K562 (cell line): ENCODE data around the gene OR2L13. TPM values are rescaled to one million over a fixed set of nuclear protein-coding genes. Genes with fewer than 3 reads are reported as not detected.

Experiments
- ATAC-seq: fragments of 200-7000 bp; cut with Tn5 transposase; 3 replicates; pipeline ENCODE4 v1.9.1; 2020; ENCODE audit warnings: moderate library complexity
- BruUV-seq: library from RNA; stranded (reverse); fragments of 400-500 nt; replicated peaks from 2 replicates; lab custom pipeline; 2021; lab: Mats Ljungman, UMichigan
- CTCF ChIA-PET: fragments of 300-600 bp; formaldehyde crosslinking; extraction: SDS; loops from one replicate; lab custom pipeline; 2021; ENCODE audit warnings: low intra/inter-chr PET ratio; lab: Yijun Ruan, JAX
- POLR2A ChIA-PET: fragments of 300-600, 350-650 bp; sonication (Branson Sonifier 250); formaldehyde crosslinking; extraction: SDS; loops from one replicate; lab custom pipeline; 2021; ENCODE audit warnings: antibody characterized with exemption, inconsistent platforms; lab: Yijun Ruan, JAX
- DNase-seq, 4 experiments: peaks; one replicate each; pipeline versions ENCODE4 v3.0.0 to v3.0.0-alpha.2; 2011 to 2018; ENCODE audit warnings: low spot score in 3 of 4, mixed read lengths in 3 of 4; ENCODE audit errors: extremely low read depth in 1 of 4
- FAIRE-seq: peaks from 2 replicates; lab custom pipeline; 2011; peaks lifted over from hg19 to GRCh38; lab: Jason Lieb, UNC
- H2AFZ ChIP-seq: 2 replicates; pipeline ENCODE4 v1.6.0; 2011; ENCODE audit warnings: low read depth, low read length, control low read depth, inconsistent platforms
- H3K27ac ChIP-seq: fragments of 200-600 bp; 3 replicates; pipeline ENCODE4 v1.8.0; 2011; ENCODE audit warnings: low read depth, mild to moderate bottlenecking, control low read depth, inconsistent platforms, low read length, moderate library complexity, mixed read lengths; ENCODE audit errors: extremely low read depth
- H3K27me3 ChIP-seq, 2 experiments: fragments of 300-600 bp in 1 of 2; 2 replicates in 1 of 2; 3 replicates in 1 of 2; pipeline versions ENCODE4 v1.6.0 to v1.8.0; 2011; ENCODE audit warnings: inconsistent platforms in 2 of 2, low read length in 2 of 2, mild to moderate bottlenecking in 1 of 2, mixed read lengths in 1 of 2, moderate library complexity in 1 of 2; ENCODE audit not compliant: control insufficient read depth in 2 of 2, insufficient read depth in 2 of 2
- H3K36me3 ChIP-seq: fragments of 300-600 bp; 3 replicates; pipeline ENCODE4 v1.8.0; 2011; ENCODE audit warnings: mild to moderate bottlenecking, low read length, inconsistent platforms; ENCODE audit not compliant: control insufficient read depth, insufficient read depth
- H3K4me1 ChIP-seq, 2 experiments: fragments of 200-600 bp in 1 of 2; replicated peaks in 1 of 2; 2 replicates in 1 of 2; 3 replicates in 1 of 2; pipeline versions ENCODE4 v1.5.1 to v1.8.0; 2011; ENCODE audit warnings: inconsistent platforms in 2 of 2, low read length in 2 of 2, mild to moderate bottlenecking in 1 of 2, mixed read lengths in 1 of 2, moderate library complexity in 1 of 2; ENCODE audit not compliant: control insufficient read depth in 2 of 2, insufficient read depth in 2 of 2
- H3K4me2 ChIP-seq: 2 replicates; pipeline ENCODE4 v1.6.1; 2011; ENCODE audit warnings: low read length, control low read depth, inconsistent platforms, mixed read lengths; ENCODE audit not compliant: insufficient read depth
- H3K4me3 ChIP-seq: fragments of 200-600 bp; sonication (generic), shearing (Covaris generic); 2 replicates; pipeline ENCODE4 v1.5.1; 2016; ENCODE audit warnings: control low read depth, inconsistent platforms
- H3K79me2 ChIP-seq: fragments of 200-600 bp; 3 replicates; pipeline ENCODE4 v1.8.0; 2011; ENCODE audit warnings: low read length, inconsistent platforms; ENCODE audit not compliant: control insufficient read depth, insufficient read depth
- H3K9ac ChIP-seq, 2 experiments: 2 replicates each; pipeline versions ENCODE4 v1.6.0 to v1.6.1; 2011; ENCODE audit warnings: low read depth in 2 of 2, low read length in 2 of 2, control low read depth in 1 of 2, inconsistent platforms in 1 of 2, mild to moderate bottlenecking in 1 of 2, mixed read lengths in 1 of 2; ENCODE audit not compliant: insufficient read depth in 1 of 2
- H3K9me1 ChIP-seq: one replicate; pipeline ENCODE4 v1.6.0; 2011; ENCODE audit warnings: inconsistent platforms, mild to moderate bottlenecking, low read length, moderate library complexity; ENCODE audit not compliant: control insufficient read depth, insufficient read depth
- H3K9me3 ChIP-seq: replicated peaks from 2 replicates; pipeline ENCODE4 v1.5.1; 2011; ENCODE audit warnings: low read depth, low read length, inconsistent platforms; ENCODE audit not compliant: control insufficient read depth, insufficient read depth
- H4K20me1 ChIP-seq: replicated peaks from 2 replicates; pipeline ENCODE4 v1.6.1; 2011; ENCODE audit warnings: low read length, inconsistent platforms, mixed read lengths; ENCODE audit not compliant: control insufficient read depth, insufficient read depth
- CSDE1 ChIP-seq, 2 experiments: fragments of 450-650 bp; IDR thresholded peaks; 2 replicates each; pipeline ENCODE4 v1.6.1; 2016; ENCODE audit warnings: mild to moderate bottlenecking in 1 of 2
- HNRNPH1 ChIP-seq: fragments of 200-400 bp; formaldehyde crosslinking; optimal IDR thresholded peaks from 2 replicates; pipeline ENCODE3; 2017; ENCODE audit warnings: low read depth, mild to moderate bottlenecking, low read length, moderate library complexity
- MXI1 ChIP-seq: IDR thresholded peaks from 2 replicates; pipeline ENCODE4 v1.6.1; 2011; ENCODE audit warnings: low read depth, mild to moderate bottlenecking, improper control_type of control experiment, low read length
- NFXL1 ChIP-seq: fragments of 450-650 bp; formaldehyde crosslinking; IDR thresholded peaks from 2 replicates; pipeline ENCODE4 v1.4.0; 2021; ENCODE audit warnings: mild to moderate bottlenecking
- NRF1 ChIP-seq, 2 experiments: fragments of 450-650 bp; IDR thresholded peaks in 1 of 2; conservative IDR thresholded peaks in 1 of 2; 2 replicates each; pipeline ENCODE4 v1.6.1; 2014; ENCODE audit warnings: mild to moderate bottlenecking in 2 of 2
- PHF21A ChIP-seq: fragments of 450-650 bp; IDR thresholded peaks from 2 replicates; pipeline ENCODE4 v1.6.1; 2017; ENCODE audit warnings: low read depth, borderline replicate concordance
- POU5F1 ChIP-seq: fragments of 150-350 bp; IDR thresholded peaks from 2 replicates; pipeline ENCODE4 v1.6.1; 2014; ENCODE audit warnings: borderline replicate concordance, low read length, low read depth, mild to moderate bottlenecking; ENCODE audit not compliant: partially characterized antibody
- SMC3 ChIP-seq: conservative IDR thresholded peaks from 2 replicates; pipeline ENCODE4 v1.6.1; 2011; ENCODE audit warnings: low read depth, low read length, improper control_type of control experiment; ENCODE audit not compliant: insufficient read depth
- TEAD2 ChIP-seq: fragments of 450-650 bp; IDR thresholded peaks from 2 replicates; pipeline ENCODE4 v1.6.1; 2016; ENCODE audit warnings: missing genetic modification characterization, control low read depth, missing compliant biosample characterization
- TRIM24 ChIP-seq, 2 experiments: fragments of 450-650 bp; IDR thresholded peaks; 2 replicates each; pipeline ENCODE4 v1.6.1; 2016
- XRCC3 ChIP-seq: fragments of 450-650 bp; IDR thresholded peaks from 2 replicates; pipeline ENCODE4 v1.6.1; 2017; ENCODE audit warnings: mild to moderate bottlenecking, moderate library complexity
- ZC3H8 ChIP-seq: fragments of 450-650 bp; IDR thresholded peaks from 2 replicates; pipeline ENCODE4 v1.6.1; 2017
- ZFP91 ChIP-seq: sonication (generic); formaldehyde crosslinking; IDR thresholded peaks from 2 replicates; pipeline ENCODE4 v1.8.0; 2022; ENCODE audit warnings: mild to moderate bottlenecking, missing genetic modification reagents
- ZFPM2 ChIP-seq: fragments of 250-450 bp; sonication (Bioruptor Pico); IDR thresholded peaks from 2 replicates; pipeline ENCODE4 v1.5.1; 2022; ENCODE audit warnings: mild to moderate bottlenecking
- ZNF165 ChIP-seq: fragments of 250-450 bp; sonication (Bioruptor Pico); IDR thresholded peaks from 2 replicates; pipeline ENCODE4 v1.4.0; 2020; ENCODE audit warnings: borderline replicate concordance
- ZNF75A ChIP-seq: fragments of 450-650 bp; formaldehyde crosslinking; IDR thresholded peaks from 2 replicates; pipeline ENCODE4 v1.4.0; 2020; ENCODE audit warnings: mild to moderate bottlenecking
- WGBS: fragments of 100-300 bp; shearing (Covaris generic); methylation state at CpG from one replicate; pipeline ENCODE4 v1.1.6; 2016; ENCODE audit warnings: low coverage, mixed read lengths; ENCODE audit not compliant: insufficient coverage; ENCODE audit errors: missing lambda C conversion rate; 5-methylcytosine and 5-hydroxymethylcytosine counted together
- in situ Hi-C: fragments of 300-500 bp; cut with MboI; formaldehyde crosslinking; loops from 4 replicates; pipeline ENCODE4 v1.15.0; 2018; ENCODE audit warnings: inconsistent platforms, mixed read lengths
- intact Hi-C: fragments of 100-400 bp; cut with micrococcal nuclease; formaldehyde crosslinking; loops from 2 replicates; pipeline ENCODE4 v1.14.2; 2022
- polyA plus RNA-seq, 8 experiments: library from polyadenylated mRNA; depleted of rRNA in 4 of 8; stranded (reverse) in 5 of 8; unstranded in 3 of 8; fragments of >200 nt; fragmentation: Nextera tagmentation in 2 of 8; fragmentation: Illumina TruSeq in 1 of 8; extraction: Ambion mirVana in 2 of 8; extraction: Trizol in 1 of 8; gene quantifications; 2 replicates each; pipeline versions ENCODE4 v1.2.1 to v1.2.3, GENCODE V29; 2011 to 2014; ENCODE audit warnings: inconsistent platforms in 1 of 8, missing spikeins in 1 of 8
- total RNA-seq, 7 experiments: library from RNA; depleted of rRNA in 6 of 7; stranded (reverse); fragments of >200 nt in 6 of 7; fragmentation: Illumina TruSeq in 2 of 7; extraction: Trizol in 2 of 7; gene quantifications; 2 replicates each; pipeline versions ENCODE4 v1.2.1 to v1.2.3, GENCODE V29; 2011 to 2021; ENCODE audit warnings: low replicate concordance in 1 of 7

The OR2L13 gene
- total and polyA plus RNA-seq, 9 of the 15 experiments (the other 6 are each of a cell fraction or from before 2014, with no cell fraction given): not detected

- Histone ChIP-seq H4K20me1 (no peaks in the 10 kb centered on the region), H3K4me3 (no peak overlapping the region), H3K27me3 (no peaks in the 10 kb centered on the region), H3K9ac (no peak overlapping the region), H3K9me1 (no peaks in the 10 kb centered on the region), H3K9me3 (no peaks in the 10 kb centered on the region; the same call in 1 of the 2 replicates), H3K36me3 (no peaks in the 10 kb centered on the region), H3K4me2 (no peak overlapping the region), H3K4me1 (no peaks in the 10 kb centered on the region), H3K27ac (no peak overlapping the region), H2AFZ (no peak overlapping the region), H3K79me2 (no peaks in the 10 kb centered on the region)
- no TSS peak for BruUV-seq
- 4% methylated on average over 1 of the region's 1 CpG for WGBS
- ChIA-PET CTCF (no interaction called here), POLR2A (no interaction called here)
- FAIRE-seq: no peak
- no peak for TF ChIP-seq ZFP91 (CRISPR knock-in tag)
- TF ChIP-seq TEAD2: no peak
- no peak for TF ChIP-seq CSDE1 (IDR thresholded peaks at IDR 0.05)
- no peak for TF ChIP-seq NRF1 (conservative IDR thresholded peaks at IDR 0.05 in 1 of 2, IDR thresholded peaks at IDR 0.05 in 1 of 2)
- TF ChIP-seq NFXL1 (CRISPR knock-in tag): no peak
- TF ChIP-seq SMC3: no peak
- TF ChIP-seq ZNF75A: no peak
- TF ChIP-seq POU5F1: no peak
- no peak for TF ChIP-seq TRIM24 (IDR thresholded peaks at IDR 0.05)
- no peak for TF ChIP-seq XRCC3
- TF ChIP-seq PHF21A: no peak
- TF ChIP-seq ZFPM2 (CRISPR knock-in tag): no peak
- TF ChIP-seq ZNF165: no peak
- no peak for TF ChIP-seq HNRNPH1
- TF ChIP-seq MXI1: no peak
- TF ChIP-seq ZC3H8: no peak
- no peak for DNase-seq
- no peak for ATAC-seq
- in situ Hi-C loops (no loop called here), intact Hi-C loops (no loop called here)
Measured at GRCh38 chr1:248140846-248141245, 45.9 kb downstream of the OR2L13 start.
